Gastrocnemius medialis (tissue), 4 donors: ENCODE results near the gene TVP23C. TPM values are rescaled to one million over a fixed set of nuclear protein-coding genes. Genes with fewer than 3 reads are reported as not detected.
A peak's percentile ranks its signal among the peaks of the same experiment; 100 is the strongest.

ENCODE experiments used
- ATAC-seq, 2 donors: fragments of 150-250 bp; one replicate each; pipeline ENCODE4 v1.9.1; 2016
- DNase-seq, 2 donors: peaks; one replicate each; pipeline ENCODE4 v3.0.0-alpha.2; 2019
- H3K27ac ChIP-seq, 4 donors: fragments of 200-600 bp; sonication (generic); 1 replicate in 1 of 4; 2 replicates in 3 of 4; pipeline ENCODE4 v1.5.1; 2016 to 2018; ENCODE audit warnings: mild to moderate bottlenecking in 2 of 4, moderate library complexity in 1 of 4
- H3K27me3 ChIP-seq, 3 donors: fragments of 200-600 bp; sonication (generic) in 2 of 3; 1 replicate in 1 of 3; 2 replicates in 2 of 3; pipeline versions ENCODE4 v1.5.1 to v1.6.0; 2016 to 2019; ENCODE audit warnings: mild to moderate bottlenecking in 1 of 3, moderate library complexity in 1 of 3
- H3K36me3 ChIP-seq, 2 donors: fragments of 200-600 bp; sonication (generic) in 1 of 2; one replicate each; pipeline ENCODE4 v1.5.1; 2017 to 2018
- H3K4me1 ChIP-seq, 2 donors: fragments of 200-600 bp; sonication (generic) in 1 of 2; one replicate each; pipeline ENCODE4 v1.5.1; 2016 to 2017; ENCODE audit warnings: mild to moderate bottlenecking in 2 of 2
- H3K4me3 ChIP-seq, 4 donors: fragments of 200-600 bp; sonication (generic) in 3 of 4; 1 replicate in 1 of 4; 2 replicates in 3 of 4; pipeline ENCODE4 v1.5.1; 2016 to 2019; ENCODE audit warnings: mild to moderate bottlenecking in 2 of 4
- H3K9me3 ChIP-seq, 3 donors: fragments of 200-600 bp; sonication (generic) in 2 of 3; 1 replicate in 1 of 3; 2 replicates in 2 of 3; pipeline ENCODE4 v1.5.1; 2016 to 2019
- CTCF ChIP-seq, 5 experiments: fragments of 450-650 bp in 3 of 5; fragments of 200-600 bp in 2 of 5; sonication (generic) in 2 of 5; IDR thresholded peaks in 4 of 5; conservative IDR thresholded peaks in 1 of 5; 1 replicate in 4 of 5; 2 replicates in 1 of 5; pipeline ENCODE4 v1.5.1; 2016 to 2019; ENCODE audit warnings: antibody characterized with exemption in 5 of 5, mild to moderate bottlenecking in 3 of 5, moderate library complexity in 3 of 5
- POLR2A ChIP-seq, 2 donors: fragments of 450-650 bp; IDR thresholded peaks; one replicate each; pipeline ENCODE4 v1.6.1; 2017; ENCODE audit warnings: antibody characterized with exemption in 2 of 2, mild to moderate bottlenecking in 2 of 2, moderate library complexity in 2 of 2
- in situ Hi-C, 4 donors: fragments of 200-750 bp; cut with MboI; loops; one replicate each; pipeline versions ENCODE4 v1.15.0 to v1.8.0; 2017; ENCODE audit warnings: low sequenced_read_pairs in 4 of 4
- intact Hi-C: fragments of 100-400 bp; cut with DNase I; formaldehyde crosslinking; loops from one replicate; pipeline ENCODE4 v1.15.1; 2023; ENCODE audit warnings: low total_unique reads
- total RNA-seq, 4 donors: library from RNA; depleted of rRNA; stranded (reverse); fragments of >200 nt; gene quantifications; one replicate each; pipeline versions ENCODE4 v1.1.0 to v1.2.3, GENCODE V29; 2016

Gene TVP23C
- total RNA-seq, 4 donors from 2014 or later = 1.2 to 4.2 (median 1.7) TPM; not detected in 1

- no peaks in the 10 kb centered on the region for H3K36me3 ChIP-seq
- intact Hi-C loops (loop anchor here (1.0 to 2.0 kb wide), 5 partner anchors 26 to 195 kb away; no protein-coding TSS in a partner anchor), in situ Hi-C loops (no loop called here)
- peaks cover 25 to 35% of the 10 kb centered on the region in 2 donors for H3K4me1 ChIP-seq
- peak; percentile 81 to 82 for ATAC-seq
- H3K27me3 ChIP-seq = no peaks in the 10 kb centered on the region
- H3K9me3 ChIP-seq = no peaks in the 10 kb centered on the region
- H3K4me3 ChIP-seq = peak overlapping the region in 3 of 4 donors; percentile 10 to 26 (median 10)
- TF ChIP-seq CTCF (IDR thresholded peaks at IDR 0.05 in 4 of 5, conservative IDR thresholded peaks at IDR 0.05 in 1 of 5) = peak; percentile 35 to 54 (median 49)
- no peak for TF ChIP-seq POLR2A (IDR thresholded peaks at IDR 0.05)
- H3K27ac ChIP-seq = peak overlapping the region; percentile 90 to 92 (median 90)
- DNase-seq = peak; percentile 86 to 95
These were observed 106.1 kb downstream of the TVP23C start for GRCh38 chr17:15456972-15457722.

GRCh38 chr17:15456496-15456895, 106.8 kb downstream of the TVP23C start:
- peak; percentile 90 to 95 for DNase-seq
- no peaks in the 10 kb centered on the region for H3K27me3 ChIP-seq
- peak overlapping the region in 2 of 4 donors; percentile 10 to 26 for H3K4me3 ChIP-seq
- in situ Hi-C loops = no loop called here
- H3K4me1 ChIP-seq = peaks cover 25 to 35% of the 10 kb centered on the region in 2 donors
- peak; percentile 83 to 86 for ATAC-seq
- H3K36me3 ChIP-seq = no peaks in the 10 kb centered on the region
- H3K27ac ChIP-seq = peak overlapping the region; percentile 90 to 92 (median 90)
- no peaks in the 10 kb centered on the region for H3K9me3 ChIP-seq
- no peak for TF ChIP-seq CTCF (IDR thresholded peaks at IDR 0.05 in 4 of 5, conservative IDR thresholded peaks at IDR 0.05 in 1 of 5)
- TF ChIP-seq POLR2A (IDR thresholded peaks at IDR 0.05) = no peak
- intact Hi-C loops = loop anchor here (1.0 to 2.0 kb wide), 2 partner anchors 41 to 72 kb away; no protein-coding TSS in a partner anchor

GRCh38 chr17:15454346-15454745, 108.9 kb downstream of the TVP23C start:
- DNase-seq (no peak), ATAC-seq (no peak)
- no peaks in the 10 kb centered on the region for H3K27me3 ChIP-seq
- peaks cover 25 to 35% of the 10 kb centered on the region in 2 donors for H3K4me1 ChIP-seq
- intact Hi-C loops = no loop called here
- no peak overlapping the region for H3K4me3 ChIP-seq
- no peaks in the 10 kb centered on the region for H3K36me3 ChIP-seq
- TF ChIP-seq POLR2A (IDR thresholded peaks at IDR 0.05) = no peak
- TF ChIP-seq CTCF (IDR thresholded peaks at IDR 0.05 in 4 of 5, conservative IDR thresholded peaks at IDR 0.05 in 1 of 5) = no peak
- H3K9me3 ChIP-seq = no peaks in the 10 kb centered on the region
- in situ Hi-C loops = no loop called here
- H3K27ac ChIP-seq = peak overlapping the region; percentile 17 to 92 (median 90)

GRCh38 chr17:15453782-15454181, 109.5 kb downstream of the TVP23C start:
- Histone ChIP-seq H3K9me3 (no peaks in the 10 kb centered on the region), H3K27me3 (no peaks in the 10 kb centered on the region), H3K4me3 (no peak overlapping the region), H3K4me1 (peaks cover 25 to 34% of the 10 kb centered on the region in 2 donors), H3K27ac (peak overlapping the region in 3 of 4 donors; percentile 17 to 91 (median 90)), H3K36me3 (no peaks in the 10 kb centered on the region)
- intact Hi-C loops (no loop called here), in situ Hi-C loops (no loop called here)
- DNase-seq (no peak), ATAC-seq (no peak)
- TF ChIP-seq POLR2A (IDR thresholded peaks at IDR 0.05) (no peak), CTCF (IDR thresholded peaks at IDR 0.05 in 4 of 5, conservative IDR thresholded peaks at IDR 0.05 in 1 of 5) (no peak)
